ENCODE data around the gene NPAS2.

NPAS2 gene

GRCh38 chr2:100974712-100975520, 155.0 kb downstream of the NPAS2 start:
- DNase-seq = no peak

- no peak for DNase-seq
These were observed 155.5 kb downstream of the NPAS2 start for GRCh38 chr2:100975521-100975785.

- DNase-seq = no peak
These were observed 156.1 kb downstream of the NPAS2 start for GRCh38 chr2:100976061-100976460.

GRCh38 chr2:100976645-100977391, 156.9 kb downstream of the NPAS2 start:
- DNase-seq = no peak

- DNase-seq = no peak
These were observed 157.6 kb downstream of the NPAS2 start for GRCh38 chr2:100977511-100977910.

- no peak for DNase-seq
These were observed 158.7 kb downstream of the NPAS2 start for GRCh38 chr2:100978582-100979191.

- no peak for DNase-seq
These were observed 160.1 kb downstream of the NPAS2 start for GRCh38 chr2:100980046-100980445.

- no peak for DNase-seq
These were observed 161.1 kb downstream of the NPAS2 start for GRCh38 chr2:100981011-100981410.

- DNase-seq = no peak
These were observed 162.5 kb downstream of the NPAS2 start for GRCh38 chr2:100982431-100982861.

- no peak for DNase-seq
These were observed 163.3 kb downstream of the NPAS2 start for GRCh38 chr2:100983201-100983600.

GRCh38 chr2:100983684-100984310, 163.9 kb downstream of the NPAS2 start:
- no peak for DNase-seq

GRCh38 chr2:100984892-100985307, 165.0 kb downstream of the NPAS2 start:
- DNase-seq = peak; percentile 80

GRCh38 chr2:100986157-100986556, 166.2 kb downstream of the NPAS2 start:
- DNase-seq = no peak

- no peak for DNase-seq
These were observed 167.6 kb downstream of the NPAS2 start for GRCh38 chr2:100987536-100987935.

GRCh38 chr2:100987974-100988373, 168.0 kb downstream of the NPAS2 start:
- DNase-seq = no peak

- DNase-seq = no peak
These were observed 168.9 kb downstream of the NPAS2 start for GRCh38 chr2:100988630-100989417.

- DNase-seq = no peak
These were observed 169.7 kb downstream of the NPAS2 start for GRCh38 chr2:100989666-100990065.

- DNase-seq = no peak
These were observed 170.2 kb downstream of the NPAS2 start for GRCh38 chr2:100990166-100990565.

- DNase-seq = no peak
These were observed 170.9 kb downstream of the NPAS2 start for GRCh38 chr2:100990650-100991403.

GRCh38 chr2:100991404-100991773, 171.4 kb downstream of the NPAS2 start:
- no peak for DNase-seq

- DNase-seq = no peak
These were observed 172.3 kb downstream of the NPAS2 start for GRCh38 chr2:100992262-100992661.

GRCh38 chr2:100993294-100993693, 173.4 kb downstream of the NPAS2 start:
- no peak for DNase-seq

All from activated CD4-positive, alpha-beta T cell treated with anti-CD3 and anti-CD28 coated beads, Interleukin-2, Interleukin-6, amounts not matched to agents 100 ng/mL and 50 ng/mL, durations not matched to agents 16 hours and 8 hours (primary cell).